ENCODE measurements around the gene CIDEC.

GRCh38 chr3:9846231-9846630 is 33.8 kb downstream of the CIDEC start:
- TF ChIP-seq POLR2A (IDR thresholded peaks at IDR 0.05; ENCODE audit: low read depth) (no peak), CTCF (IDR thresholded peaks at IDR 0.05) (no peak)

Measured in esophagus muscularis mucosa (tissue), 3 donors.